ENCODE data around the gene FOXJ1. TPM values are rescaled to one million over a fixed set of nuclear protein-coding genes. Genes with fewer than 3 reads are reported as not detected.

Gene FOXJ1
- total RNA-seq, 1 donor from 2014 or later = 2.1 TPM

DNA sequence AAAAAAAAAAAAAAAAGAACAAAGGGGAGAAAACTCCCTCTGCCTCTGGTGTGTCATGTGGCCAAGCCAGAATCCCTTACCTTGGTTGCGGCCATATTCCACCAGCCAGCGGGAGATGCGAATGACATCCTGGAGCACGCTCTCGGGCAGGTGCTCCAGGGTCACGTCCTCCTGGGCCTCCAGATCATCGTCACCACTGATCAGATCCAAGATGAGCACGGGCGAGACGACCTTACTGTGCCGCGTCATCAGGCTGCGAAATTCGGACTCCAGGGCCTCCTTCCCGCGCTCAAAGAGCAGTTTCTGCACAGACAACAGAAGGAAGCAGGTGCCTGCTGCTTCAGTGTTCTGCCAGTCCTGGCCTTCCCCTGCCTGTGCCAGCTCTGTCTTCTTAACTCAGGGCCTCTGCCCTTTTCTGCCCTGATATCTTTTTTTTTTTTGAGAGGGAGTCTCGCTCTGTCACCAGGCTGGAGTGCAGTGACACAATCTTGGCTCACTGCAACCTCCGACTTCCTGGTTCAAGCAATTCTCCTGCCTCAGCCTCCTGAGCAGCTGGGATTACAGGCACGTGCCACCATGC lies 43.2 kb downstream of the FOXJ1 start:
- no peaks in the 10 kb centered on the region for H3K27me3 Mint-ChIP-seq (ENCODE audit: unreplicated experiment)
- no peak overlapping the region for H3K27ac Mint-ChIP-seq (ENCODE audit: unreplicated experiment)
- no peak for DNase-seq (ENCODE audit: low spot score)
- no peak overlapping the region for H3K4me3 Mint-ChIP-seq (ENCODE audit: unreplicated experiment)
- H3K36me3 Mint-ChIP-seq (ENCODE audit: low read depth, unreplicated experiment) = peaks cover 22% of the 10 kb centered on the region
- TF ChIP-seq, protein P1, sequence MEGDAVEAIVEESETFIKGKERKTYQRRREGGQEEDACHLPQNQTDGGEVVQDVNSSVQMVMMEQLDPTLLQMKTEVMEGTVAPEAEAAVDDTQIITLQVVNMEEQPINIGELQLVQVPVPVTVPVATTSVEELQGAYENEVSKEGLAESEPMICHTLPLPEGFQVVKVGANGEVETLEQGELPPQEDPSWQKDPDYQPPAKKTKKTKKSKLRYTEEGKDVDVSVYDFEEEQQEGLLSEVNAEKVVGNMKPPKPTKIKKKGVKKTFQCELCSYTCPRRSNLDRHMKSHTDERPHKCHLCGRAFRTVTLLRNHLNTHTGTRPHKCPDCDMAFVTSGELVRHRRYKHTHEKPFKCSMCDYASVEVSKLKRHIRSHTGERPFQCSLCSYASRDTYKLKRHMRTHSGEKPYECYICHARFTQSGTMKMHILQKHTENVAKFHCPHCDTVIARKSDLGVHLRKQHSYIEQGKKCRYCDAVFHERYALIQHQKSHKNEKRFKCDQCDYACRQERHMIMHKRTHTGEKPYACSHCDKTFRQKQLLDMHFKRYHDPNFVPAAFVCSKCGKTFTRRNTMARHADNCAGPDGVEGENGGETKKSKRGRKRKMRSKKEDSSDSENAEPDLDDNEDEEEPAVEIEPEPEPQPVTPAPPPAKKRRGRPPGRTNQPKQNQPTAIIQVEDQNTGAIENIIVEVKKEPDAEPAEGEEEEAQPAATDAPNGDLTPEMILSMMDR (IDR thresholded peaks at IDR 0.05; ENCODE audit: unreplicated experiment) = no peak
- no peaks in the 10 kb centered on the region for H3K9me3 Mint-ChIP-seq (ENCODE audit: unreplicated experiment)
- peaks cover 8% of the 10 kb centered on the region for H3K4me1 Mint-ChIP-seq (ENCODE audit: unreplicated experiment)

DNA sequence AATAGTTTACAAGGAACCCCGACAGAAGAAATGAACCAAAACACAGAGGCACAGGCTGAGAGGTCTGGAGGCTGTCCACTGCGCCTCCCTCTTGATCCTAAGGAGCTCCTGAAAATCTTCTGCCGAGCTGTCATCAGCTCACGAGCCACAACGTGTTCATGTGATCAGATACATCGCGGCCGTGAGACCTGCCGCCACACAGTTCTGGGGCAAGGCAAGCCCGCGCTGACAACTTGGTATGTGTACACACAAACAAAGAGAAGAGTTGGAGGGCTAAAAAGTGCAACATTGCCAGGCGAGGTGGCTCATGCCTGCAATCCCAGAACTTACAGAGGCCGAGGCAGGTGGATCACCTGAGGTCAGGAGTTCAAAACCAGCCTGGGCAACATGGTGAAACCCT lies 45.1 kb downstream of the FOXJ1 start:
- H3K27me3 Mint-ChIP-seq (ENCODE audit: unreplicated experiment) = no peaks in the 10 kb centered on the region
- H3K4me1 Mint-ChIP-seq (ENCODE audit: unreplicated experiment) = peaks cover 5% of the 10 kb centered on the region
- H3K9me3 Mint-ChIP-seq (ENCODE audit: unreplicated experiment) = no peaks in the 10 kb centered on the region
- DNase-seq (ENCODE audit: low spot score) = no peak
- no peak overlapping the region for H3K27ac Mint-ChIP-seq (ENCODE audit: unreplicated experiment)
- H3K4me3 Mint-ChIP-seq (ENCODE audit: unreplicated experiment) = no peak overlapping the region
- TF ChIP-seq, protein P1 (IDR thresholded peaks at IDR 0.05; ENCODE audit: unreplicated experiment) = no peak
- peaks cover 26% of the 10 kb centered on the region for H3K36me3 Mint-ChIP-seq (ENCODE audit: low read depth, unreplicated experiment)

DNA sequence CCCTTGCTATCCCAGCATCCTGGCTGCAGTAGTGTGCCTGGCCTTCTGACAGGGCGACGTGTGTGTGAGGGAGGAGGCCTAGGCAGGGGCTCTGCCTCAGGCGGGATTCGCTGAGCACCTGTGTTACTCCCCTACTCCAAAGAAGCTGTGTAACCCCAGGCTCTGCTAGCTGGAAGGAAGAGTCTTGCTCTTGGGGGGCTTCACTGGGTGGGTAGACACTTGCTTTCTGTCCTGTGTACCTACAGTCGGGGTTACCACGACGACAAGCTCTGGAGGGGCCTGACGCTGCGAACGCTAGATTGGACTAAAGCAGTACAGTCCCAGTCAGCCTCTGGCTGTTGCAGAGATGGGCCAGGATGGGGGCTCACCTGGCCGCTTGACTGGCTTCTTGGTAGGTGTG lies 47.0 kb downstream of the FOXJ1 start:
- Mint-ChIP-seq H3K4me3 (ENCODE audit: unreplicated experiment) (no peak overlapping the region), H3K9me3 (ENCODE audit: unreplicated experiment) (no peaks in the 10 kb centered on the region), H3K4me1 (ENCODE audit: unreplicated experiment) (peaks cover 5% of the 10 kb centered on the region), H3K36me3 (ENCODE audit: low read depth, unreplicated experiment) (peaks cover 27% of the 10 kb centered on the region), H3K27me3 (ENCODE audit: unreplicated experiment) (no peaks in the 10 kb centered on the region), H3K27ac (ENCODE audit: unreplicated experiment) (no peak overlapping the region)
- TF ChIP-seq, protein P1 (IDR thresholded peaks at IDR 0.05; ENCODE audit: unreplicated experiment) = no peak
- DNase-seq (ENCODE audit: low spot score) = no peak

DNA sequence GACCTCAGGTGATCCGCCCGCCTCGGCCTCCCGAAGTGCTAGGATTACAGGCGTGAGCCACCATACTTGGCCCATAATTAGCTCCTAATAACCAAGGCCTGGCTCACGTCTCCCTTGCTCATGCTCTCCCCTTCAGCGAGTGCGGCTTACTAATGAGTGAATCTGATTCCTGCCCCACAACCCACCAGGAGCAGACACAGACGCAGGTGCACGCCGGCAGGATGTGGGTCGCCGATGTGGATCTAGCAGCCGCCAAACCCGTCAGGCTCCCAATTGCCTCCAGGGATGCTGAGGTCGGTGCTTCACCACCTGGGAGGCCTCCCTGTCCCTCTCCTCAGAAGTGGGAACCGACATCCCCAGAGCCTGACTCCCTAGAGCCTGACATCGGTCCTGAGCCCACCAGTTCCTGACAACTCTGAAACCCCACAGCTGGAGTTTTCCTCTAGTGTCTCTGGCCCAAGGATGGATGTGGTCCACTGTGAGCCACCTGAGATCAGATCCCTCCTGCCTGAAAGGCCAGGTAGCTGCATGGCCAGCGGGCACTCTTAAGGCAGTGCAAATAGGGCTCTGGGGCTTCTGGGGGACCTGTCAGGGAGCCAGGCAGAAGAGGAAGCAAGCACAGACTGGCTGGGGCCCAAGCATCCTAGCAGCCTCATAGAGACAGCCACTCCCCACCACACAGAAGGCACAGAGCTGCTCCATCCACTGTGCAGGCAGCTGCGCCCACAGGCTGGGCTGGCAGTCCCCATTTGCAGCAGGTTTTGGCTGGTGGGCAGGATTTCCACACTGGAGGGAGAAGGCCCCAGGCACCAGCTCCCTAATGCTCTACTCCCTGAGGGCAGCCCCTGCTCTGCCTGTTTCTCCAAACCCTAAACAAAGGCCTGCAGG lies 48.3 kb downstream of the FOXJ1 start:
- TF ChIP-seq, protein P1 (IDR thresholded peaks at IDR 0.05; ENCODE audit: unreplicated experiment) = no peak
- H3K4me1 Mint-ChIP-seq (ENCODE audit: unreplicated experiment) = peaks cover 5% of the 10 kb centered on the region
- H3K4me3 Mint-ChIP-seq (ENCODE audit: unreplicated experiment) = no peak overlapping the region
- peaks cover 3% of the 10 kb centered on the region for H3K27me3 Mint-ChIP-seq (ENCODE audit: unreplicated experiment)
- DNase-seq (ENCODE audit: low spot score) = no peak
- no peaks in the 10 kb centered on the region for H3K9me3 Mint-ChIP-seq (ENCODE audit: unreplicated experiment)
- H3K36me3 Mint-ChIP-seq (ENCODE audit: low read depth, unreplicated experiment) = peaks cover 33% of the 10 kb centered on the region
- no peak overlapping the region for H3K27ac Mint-ChIP-seq (ENCODE audit: unreplicated experiment)
